Kidney epithelial cell (primary cell): Measurements from ENCODE around the gene RASAL1. TPM values are rescaled to one million over a fixed set of nuclear protein-coding genes. Genes with fewer than 3 reads are reported as not detected.

ENCODE experiments used
- DNase-seq: peaks from one replicate; pipeline ENCODE4 v3.0.0-alpha.2; 2010; ENCODE audit warnings: low read depth
- H3K27me3 ChIP-seq: 2 replicates; pipeline ENCODE4 v1.6.0; 2011; ENCODE audit warnings: low read length; ENCODE audit not compliant: control insufficient read depth, insufficient read depth
- H3K36me3 ChIP-seq: 2 replicates; pipeline ENCODE4 v1.5.1; 2011; ENCODE audit warnings: low read length; ENCODE audit not compliant: control insufficient read depth, insufficient read depth
- H3K4me3 ChIP-seq: 2 replicates; pipeline ENCODE4 v1.5.1; 2011; ENCODE audit warnings: low read depth, mild to moderate bottlenecking, control low read depth, low read length
- total RNA-seq: library from RNA; depleted of rRNA; stranded (reverse); fragments of >200 nt; gene quantifications from 2 replicates; pipeline ENCODE4 v1.2.3, GENCODE V29; 2015
- TF ChIP-seq, protein P1 (sequence below): IDR thresholded peaks from 2 replicates; pipeline ENCODE4 v1.5.1; 2011; ENCODE audit warnings: mild to moderate bottlenecking, moderate library complexity, low read length, control low read depth, inconsistent platforms; ENCODE audit not compliant: insufficient read depth, poor library complexity, severe bottlenecking

The RASAL1 gene
- total RNA-seq, 1 donor from 2014 or later, result 1.1 TPM

DNA sequence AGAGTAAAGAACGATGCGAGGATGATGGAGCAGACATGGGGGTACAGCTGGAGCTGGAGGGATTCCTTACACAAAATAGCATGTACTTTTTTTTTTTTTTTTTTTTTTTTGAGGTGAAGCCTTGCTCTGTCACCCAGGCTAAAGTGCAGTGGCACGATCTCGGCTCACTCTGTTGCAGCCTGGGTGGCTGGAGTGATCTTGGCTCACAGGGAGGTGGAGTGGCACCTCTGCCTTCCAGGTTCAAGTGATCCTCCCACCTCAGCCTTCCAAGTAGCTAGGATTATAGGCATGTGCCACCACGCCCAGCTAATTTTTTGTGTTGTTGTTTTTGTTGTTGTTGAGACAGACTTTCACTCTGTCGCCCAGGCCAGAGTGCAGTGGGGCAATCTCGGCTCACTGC is 5.1 kb upstream of the RASAL1 start:
- DNase-seq, result no peak
- Histone ChIP-seq H3K36me3 (no peaks in the 10 kb centered on the region), H3K27me3 (no peaks in the 10 kb centered on the region), H3K4me3 (no peak overlapping the region)
- TF ChIP-seq, protein P1, sequence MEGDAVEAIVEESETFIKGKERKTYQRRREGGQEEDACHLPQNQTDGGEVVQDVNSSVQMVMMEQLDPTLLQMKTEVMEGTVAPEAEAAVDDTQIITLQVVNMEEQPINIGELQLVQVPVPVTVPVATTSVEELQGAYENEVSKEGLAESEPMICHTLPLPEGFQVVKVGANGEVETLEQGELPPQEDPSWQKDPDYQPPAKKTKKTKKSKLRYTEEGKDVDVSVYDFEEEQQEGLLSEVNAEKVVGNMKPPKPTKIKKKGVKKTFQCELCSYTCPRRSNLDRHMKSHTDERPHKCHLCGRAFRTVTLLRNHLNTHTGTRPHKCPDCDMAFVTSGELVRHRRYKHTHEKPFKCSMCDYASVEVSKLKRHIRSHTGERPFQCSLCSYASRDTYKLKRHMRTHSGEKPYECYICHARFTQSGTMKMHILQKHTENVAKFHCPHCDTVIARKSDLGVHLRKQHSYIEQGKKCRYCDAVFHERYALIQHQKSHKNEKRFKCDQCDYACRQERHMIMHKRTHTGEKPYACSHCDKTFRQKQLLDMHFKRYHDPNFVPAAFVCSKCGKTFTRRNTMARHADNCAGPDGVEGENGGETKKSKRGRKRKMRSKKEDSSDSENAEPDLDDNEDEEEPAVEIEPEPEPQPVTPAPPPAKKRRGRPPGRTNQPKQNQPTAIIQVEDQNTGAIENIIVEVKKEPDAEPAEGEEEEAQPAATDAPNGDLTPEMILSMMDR, result no peak

- DNase-seq, result no peak
These were observed 3.3 kb upstream of the RASAL1 start for GRCh38 chr12:113138826-113139225.

DNA sequence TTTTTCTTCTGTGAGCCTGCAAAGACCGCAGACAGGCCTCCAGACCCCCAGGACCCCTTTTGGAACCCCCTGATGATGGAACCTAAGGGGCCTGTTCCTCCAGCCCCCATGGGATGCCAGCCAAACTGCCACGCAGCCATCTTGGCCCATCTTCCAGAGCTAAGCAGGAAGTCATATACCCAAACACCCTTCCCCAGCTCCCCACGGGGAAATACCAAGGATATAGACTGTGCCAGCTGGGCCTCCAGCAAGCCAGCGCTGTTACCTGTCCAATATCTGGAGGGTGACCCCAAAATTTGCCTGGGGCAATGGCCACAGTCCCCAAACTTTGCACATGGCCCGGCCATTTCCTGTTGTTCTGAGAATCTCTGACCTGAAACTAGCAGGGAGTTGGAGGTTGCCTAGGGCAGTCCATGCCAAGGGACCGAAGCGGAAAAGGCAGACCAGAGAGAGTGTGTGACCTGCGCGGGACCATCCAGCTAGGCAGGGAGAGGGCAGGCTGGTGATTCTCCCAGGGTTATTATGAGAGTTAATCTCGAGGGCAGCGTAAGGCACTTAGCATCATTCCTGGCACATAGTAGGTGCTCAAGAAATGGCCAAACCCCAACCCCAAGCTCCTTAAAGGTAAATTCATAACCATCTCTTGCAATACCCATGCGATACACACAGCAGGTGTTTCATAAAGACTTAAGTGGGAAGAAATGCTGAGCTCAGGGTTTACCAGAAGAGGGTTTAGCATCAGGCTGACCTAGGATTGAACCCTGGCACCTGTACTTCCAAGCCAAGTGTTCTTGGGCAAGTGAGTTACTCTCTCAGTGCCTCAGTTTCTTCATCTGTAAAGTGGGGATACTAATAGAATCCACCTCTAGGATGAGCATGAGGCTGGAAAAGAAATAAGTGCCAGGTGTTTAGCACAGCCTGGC is 2.6 kb upstream of the RASAL1 start:
- H3K4me3 ChIP-seq, result no peak overlapping the region
- no peak for DNase-seq
- TF ChIP-seq, protein P1, result no peak
- no peaks in the 10 kb centered on the region for H3K36me3 ChIP-seq
- H3K27me3 ChIP-seq, result no peaks in the 10 kb centered on the region

More at GRCh38 chr12:113138826-113139225, 3.3 kb upstream of the RASAL1 start:
- Histone ChIP-seq H3K36me3 (no peaks in the 10 kb centered on the region), H3K4me3 (no peak overlapping the region), H3K27me3 (no peaks in the 10 kb centered on the region)
- TF ChIP-seq, protein P1, result no peak

GRCh38 chr12:113136990-113137511 is 1.5 kb upstream of the RASAL1 start:
- no peak for DNase-seq
- no peaks in the 10 kb centered on the region for H3K27me3 ChIP-seq
- no peaks in the 10 kb centered on the region for H3K36me3 ChIP-seq
- H3K4me3 ChIP-seq, result no peak overlapping the region
- TF ChIP-seq, protein P1, result no peak

DNA sequence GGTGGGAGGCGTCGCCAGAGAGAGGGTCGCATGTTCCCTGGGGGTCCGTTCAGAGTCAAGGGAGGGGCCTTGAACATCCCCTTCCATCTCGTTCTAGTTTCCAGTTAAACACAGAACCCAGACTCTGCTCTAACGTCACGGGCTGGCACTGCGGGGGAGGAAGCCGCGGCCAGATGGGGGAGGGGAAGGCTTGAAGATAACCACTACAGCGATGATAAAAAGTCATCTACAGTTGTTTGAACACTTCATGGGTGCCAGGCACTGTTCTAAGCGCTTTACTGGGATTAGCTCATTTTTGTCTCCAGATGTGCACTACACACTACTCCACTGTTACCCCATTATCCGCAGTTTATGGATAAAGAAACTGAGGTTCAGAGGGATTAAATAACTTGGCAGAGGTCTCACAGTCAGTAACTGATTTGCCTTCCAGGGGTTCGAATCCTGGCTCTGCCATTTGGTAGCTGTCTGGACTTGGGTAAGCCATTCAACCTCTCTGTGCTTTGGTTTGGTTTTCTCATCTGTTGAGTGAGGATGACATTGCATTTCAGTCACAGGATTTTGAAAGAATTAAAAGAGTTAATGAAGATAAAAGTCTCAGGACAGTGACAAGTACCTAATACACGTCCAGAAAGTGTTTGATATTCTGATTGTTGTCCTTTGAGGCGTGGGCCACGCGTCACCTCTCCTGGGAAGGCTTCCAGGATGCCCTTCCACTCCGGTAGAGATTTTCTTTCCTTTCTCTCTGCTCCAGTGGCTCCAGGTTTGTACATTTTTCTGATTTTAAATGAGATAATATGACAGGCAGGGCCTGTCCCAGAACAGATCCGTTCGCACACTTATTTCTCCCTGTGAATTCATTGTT is 798 bp upstream of the RASAL1 start:
- H3K4me3 ChIP-seq, result no peak overlapping the region
- TF ChIP-seq, protein P1, result no peak
- no peak for DNase-seq
- H3K36me3 ChIP-seq, result no peaks in the 10 kb centered on the region
- no peaks in the 10 kb centered on the region for H3K27me3 ChIP-seq
